Upper lobe of left lung (tissue), 6 donors: ENCODE measurements around the gene PRKAR1B. TPM values are rescaled to one million over a fixed set of nuclear protein-coding genes. Genes with fewer than 3 reads are reported as not detected.
A peak's percentile ranks its signal among the peaks of the same experiment; 100 is the strongest.

ENCODE experiments used
- ATAC-seq, 2 donors: fragments of 200-7000 bp; cut with Tn5 transposase; one replicate each; pipeline ENCODE4 v1.9.1; 2022; ENCODE audit warnings: mild to moderate bottlenecking in 2 of 2, moderate library complexity in 2 of 2; ENCODE audit not compliant: low FRiP score in 2 of 2
- DNase-seq, 2 donors: peaks; one replicate each; pipeline ENCODE4 v3.0.0-alpha.2; 2019 to 2020
- H3K27ac ChIP-seq, 4 donors: fragments of 200-600 bp; sonication (generic); one replicate each; pipeline ENCODE4 v1.5.1; 2016 to 2019
- H3K27me3 ChIP-seq, 4 donors: fragments of 200-600 bp; sonication (generic); one replicate each; pipeline ENCODE4 v1.5.1; 2017 to 2019
- H3K36me3 ChIP-seq, 4 donors: fragments of 200-600 bp; sonication (generic); one replicate each; pipeline ENCODE4 v1.5.1; 2016 to 2019
- H3K4me1 ChIP-seq, 4 donors: fragments of 200-600 bp; sonication (generic); one replicate each; pipeline ENCODE4 v1.5.1; 2018 to 2019
- H3K4me3 ChIP-seq, 4 donors: fragments of 200-600 bp; sonication (generic); one replicate each; pipeline ENCODE4 v1.5.1; 2017 to 2019; ENCODE audit warnings: mild to moderate bottlenecking in 2 of 4, moderate library complexity in 1 of 4
- H3K9me3 ChIP-seq, 4 donors: fragments of 200-600 bp; sonication (generic); one replicate each; pipeline ENCODE4 v1.5.1; 2018 to 2019
- CTCF ChIP-seq, 6 experiments: fragments of 450-650 bp in 4 of 6; fragments of 200-600 bp in 2 of 6; sonication (generic) in 2 of 6; IDR thresholded peaks; one replicate each; pipeline ENCODE4 v1.5.1; 2016 to 2019; ENCODE audit warnings: antibody characterized with exemption in 6 of 6
- EP300 ChIP-seq, 4 donors: sonication (generic); formaldehyde crosslinking; IDR thresholded peaks; one replicate each; pipeline ENCODE4 v1.5.1; 2017; ENCODE audit warnings: antibody characterized with exemption in 4 of 4, control low read depth in 2 of 4
- POLR2A ChIP-seq, 4 donors: fragments of 450-650 bp; IDR thresholded peaks; one replicate each; pipeline ENCODE4 v1.5.1; 2016 to 2017; ENCODE audit warnings: antibody characterized with exemption in 4 of 4, mild to moderate bottlenecking in 2 of 4
- POLR2AphosphoS5 ChIP-seq, 2 donors: sonication (generic); formaldehyde crosslinking; IDR thresholded peaks; one replicate each; pipeline ENCODE4 v1.5.1; 2017; ENCODE audit warnings: antibody characterized with exemption in 2 of 2
- WGBS, 2 donors: methylation state at CpG; one replicate each; pipeline ENCODE4 v1.1.5; 2017 to 2018; 5-methylcytosine and 5-hydroxymethylcytosine counted together
- total RNA-seq, 6 donors: library from RNA; depleted of rRNA in 4 of 6; stranded (reverse); fragments of >200 nt in 4 of 6; gene quantifications; one replicate each; pipeline versions ENCODE4 v1.1.0 to v1.2.1, GENCODE V29; 2016 to 2021
- donor health status: DM: no; HTN: no; CAD: no; lungs with moderate emphysema.
- donor health status: DM: no; HTN: yes; CAD: no; lungs with severe emphysema.

PRKAR1B gene
- total RNA-seq, 6 donors from 2014 or later, result 10.3 to 24.4 (median 20.9) TPM

- ATAC-seq (no peak), DNase-seq (no peak)
- Histone ChIP-seq H3K4me3 (no peak overlapping the region), H3K4me1 (peaks cover 1 to 4% (median 2%) of the 10 kb centered on the region in 4 donors), H3K27ac (no peak overlapping the region), H3K27me3 (peaks cover 0 to 4% (median 1%) of the 10 kb centered on the region in 4 donors), H3K36me3 (no peaks in the 10 kb centered on the region), H3K9me3 (no peaks in the 10 kb centered on the region)
- TF ChIP-seq EP300 (IDR thresholded peaks at IDR 0.05) (no peak), POLR2AphosphoS5 (IDR thresholded peaks at IDR 0.05) (no peak), CTCF (IDR thresholded peaks at IDR 0.05) (no peak), POLR2A (IDR thresholded peaks at IDR 0.05) (no peak)
- WGBS, 2 donors, result 85 to 86% methylated on average over 4 of the region's 4 CpGs
Observed at GRCh38 chr7:527723-528122, 199.4 kb downstream of the PRKAR1B start.

GRCh38 chr7:526460-527034, 200.5 kb downstream of the PRKAR1B start:
- WGBS, 2 donors, result 85 to 93% methylated on average over 18 to 22 of the region's 22 CpGs
- peak in 1 of 2 donors; percentile 69 for DNase-seq
- Histone ChIP-seq H3K4me1 (peaks cover 13 to 16% (median 14%) of the 10 kb centered on the region in 4 donors), H3K36me3 (no peaks in the 10 kb centered on the region), H3K27me3 (peaks cover 0 to 14% (median 5%) of the 10 kb centered on the region in 4 donors), H3K27ac (no peak overlapping the region), H3K9me3 (no peaks in the 10 kb centered on the region), H3K4me3 (no peak overlapping the region)
- ATAC-seq, result peak in 1 of 2 donors; percentile 46
- TF ChIP-seq POLR2AphosphoS5 (IDR thresholded peaks at IDR 0.05), result no peak
- TF ChIP-seq POLR2A (IDR thresholded peaks at IDR 0.05), result no peak

GRCh38 chr7:525740-526139, 201.3 kb downstream of the PRKAR1B start:
- Histone ChIP-seq H3K4me3 (no peak overlapping the region), H3K36me3 (no peaks in the 10 kb centered on the region), H3K27ac (no peak overlapping the region), H3K4me1 (peaks cover 21 to 24% (median 21%) of the 10 kb centered on the region in 4 donors), H3K9me3 (no peaks in the 10 kb centered on the region), H3K27me3 (peaks cover 0 to 22% (median 12%) of the 10 kb centered on the region in 4 donors)
- ATAC-seq (no peak), DNase-seq (no peak)
- 75 to 77% methylated on average over 8 to 12 of the region's 12 CpGs for WGBS, 2 donors
- TF ChIP-seq CTCF (IDR thresholded peaks at IDR 0.05) (no peak), EP300 (IDR thresholded peaks at IDR 0.05) (no peak), POLR2A (IDR thresholded peaks at IDR 0.05) (no peak), POLR2AphosphoS5 (IDR thresholded peaks at IDR 0.05) (no peak)

GRCh38 chr7:524800-525199, 202.3 kb downstream of the PRKAR1B start:
- no peaks in the 10 kb centered on the region for H3K36me3 ChIP-seq
- ATAC-seq (no peak), DNase-seq (no peak)
- TF ChIP-seq EP300 (IDR thresholded peaks at IDR 0.05) (no peak), CTCF (IDR thresholded peaks at IDR 0.05) (no peak), POLR2AphosphoS5 (IDR thresholded peaks at IDR 0.05) (no peak), POLR2A (IDR thresholded peaks at IDR 0.05) (no peak)
- WGBS, 2 donors, result 91 to 95% methylated on average over 8 to 9 of the region's 9 CpGs
- H3K27ac ChIP-seq, result no peak overlapping the region
- peaks cover 0 to 31% (median 16%) of the 10 kb centered on the region in 4 donors for H3K27me3 ChIP-seq
- no peak overlapping the region for H3K4me3 ChIP-seq
- peaks cover 29 to 34% (median 30%) of the 10 kb centered on the region in 4 donors for H3K4me1 ChIP-seq
- H3K9me3 ChIP-seq, result no peaks in the 10 kb centered on the region

- DNase-seq (peak in 1 of 2 donors; percentile 67), ATAC-seq (no peak)
- 84 to 90% methylated on average over 18 to 28 of the region's 28 CpGs for WGBS, 2 donors
- H3K4me3 ChIP-seq, result no peak overlapping the region
- H3K4me1 ChIP-seq, result peaks cover 29 to 41% (median 33%) of the 10 kb centered on the region in 4 donors
- H3K36me3 ChIP-seq, result no peaks in the 10 kb centered on the region
- peaks cover 0 to 33% (median 16%) of the 10 kb centered on the region in 4 donors for H3K27me3 ChIP-seq
- no peak overlapping the region for H3K27ac ChIP-seq
- no peak for TF ChIP-seq CTCF (IDR thresholded peaks at IDR 0.05)
- no peak for TF ChIP-seq POLR2A (IDR thresholded peaks at IDR 0.05)
- no peak for TF ChIP-seq POLR2AphosphoS5 (IDR thresholded peaks at IDR 0.05)
- no peak for TF ChIP-seq EP300 (IDR thresholded peaks at IDR 0.05)
- no peaks in the 10 kb centered on the region for H3K9me3 ChIP-seq
Observed at GRCh38 chr7:523347-524336, 203.4 kb downstream of the PRKAR1B start.
